ENCODE measurements around the gene HOXD4. TPM values are rescaled to one million over a fixed set of nuclear protein-coding genes. Genes with fewer than 3 reads are reported as not detected.

Gene HOXD4
- total RNA-seq, 4 donors from 2014 or later, result 2.2 to 2.6 TPM; not detected in 2

GRCh38 chr2:176160251-176160985 lies 9.1 kb downstream of the HOXD4 start:
- no peak for TF ChIP-seq CTCF (IDR thresholded peaks at IDR 0.05)
- no peak for TF ChIP-seq POLR2A (IDR thresholded peaks at IDR 0.05)
- 33 to 54% methylated on average over 48 of the region's 50 CpGs for WGBS, 2 donors
- DNase-seq (ENCODE audit: low spot score in 2 of 2), result peak in 1 of 2 donors; percentile 69
- intact Hi-C loops (cut with DNase I; ENCODE audit: low total_unique reads), result no loop called here
- H3K4me3 ChIP-seq (ENCODE audit: low read depth, poor library complexity, severe bottlenecking), result no peak overlapping the region

- TF ChIP-seq CTCF (IDR thresholded peaks at IDR 0.05) (no peak), POLR2A (IDR thresholded peaks at IDR 0.05) (no peak)
- 50 to 53% methylated on average over 22 of the region's 22 CpGs for WGBS, 2 donors
- DNase-seq (ENCODE audit: low spot score in 2 of 2), result peak in 1 of 2 donors; percentile 76
- intact Hi-C loops (cut with DNase I; ENCODE audit: low total_unique reads), result no loop called here
- no peak overlapping the region for H3K4me3 ChIP-seq (ENCODE audit: low read depth, poor library complexity, severe bottlenecking)
Observed at GRCh38 chr2:176160986-176161824, 9.9 kb downstream of the HOXD4 start.

GRCh38 chr2:176161825-176162626 lies 10.7 kb downstream of the HOXD4 start:
- no peak for TF ChIP-seq POLR2A (IDR thresholded peaks at IDR 0.05)
- 16% methylated on average over 22 of the region's 22 CpGs for WGBS, 2 donors
- intact Hi-C loops (cut with DNase I; ENCODE audit: low total_unique reads), result no loop called here
- DNase-seq (ENCODE audit: low spot score in 2 of 2), result peak in 1 of 2 donors; percentile 85
- no peak overlapping the region for H3K4me3 ChIP-seq (ENCODE audit: low read depth, poor library complexity, severe bottlenecking)

GRCh38 chr2:176162911-176163671 lies 11.7 kb downstream of the HOXD4 start:
- peak in 1 of 2 donors; percentile 54 for DNase-seq (ENCODE audit: low spot score in 2 of 2)
- H3K4me3 ChIP-seq (ENCODE audit: low read depth, poor library complexity, severe bottlenecking), result no peak overlapping the region
- TF ChIP-seq CTCF (IDR thresholded peaks at IDR 0.05), result no peak
- TF ChIP-seq POLR2A (IDR thresholded peaks at IDR 0.05), result no peak
- WGBS, 2 donors, result 41 to 57% methylated on average over 27 to 29 of the region's 29 CpGs
- intact Hi-C loops (cut with DNase I; ENCODE audit: low total_unique reads), result no loop called here

- DNase-seq (ENCODE audit: low spot score in 2 of 2), result no peak
- intact Hi-C loops (cut with DNase I; ENCODE audit: low total_unique reads), result no loop called here
- TF ChIP-seq POLR2A (IDR thresholded peaks at IDR 0.05), result no peak
- no peak for TF ChIP-seq CTCF (IDR thresholded peaks at IDR 0.05)
- WGBS, 2 donors, result 39 to 42% methylated on average over 12 of the region's 12 CpGs
- no peak overlapping the region for H3K4me3 ChIP-seq (ENCODE audit: low read depth, poor library complexity, severe bottlenecking)
Observed at GRCh38 chr2:176163672-176164056, 12.3 kb downstream of the HOXD4 start.

Measured in lower leg skin (tissue), 4 donors.